ENCODE measurements around the gene SLC2A4.

Gene SLC2A4

GRCh38 chr17:7261379-7262191 lies 19.9 kb upstream of the SLC2A4 start:
- TF ChIP-seq CTCF (IDR thresholded peaks at IDR 0.05; ENCODE audit: low read depth, low read length), result no peak
- peak overlapping the region; percentile 35 to 36 for H3K4me3 ChIP-seq (replicated peaks in 1 of 2; ENCODE audit: low read depth in 2 of 2, low read length in 2 of 2)
- no peak for DNase-seq (ENCODE audit: low read depth in 2 of 2)

GRCh38 chr17:7262192-7262934 lies 19.2 kb upstream of the SLC2A4 start, which contains the start of gene CLDN7:
Gene CLDN7, minus strand, starts transcription at chr17:7262478. Its CDS starts 435 bp downstream, at chr17:7262043.
- no peak for TF ChIP-seq CTCF (IDR thresholded peaks at IDR 0.05; ENCODE audit: low read depth, low read length)
- no peak for DNase-seq (ENCODE audit: low read depth in 2 of 2)
- H3K4me3 ChIP-seq (replicated peaks in 1 of 2; ENCODE audit: low read depth in 2 of 2, low read length in 2 of 2), result peak within 1 kb of the TSS; percentile 35 to 36

GRCh38 chr17:7262935-7263800 lies 18.4 kb upstream of the SLC2A4 start:
- DNase-seq (ENCODE audit: low read depth in 2 of 2), result no peak
- TF ChIP-seq CTCF (IDR thresholded peaks at IDR 0.05; ENCODE audit: low read depth, low read length), result no peak
- peak overlapping the region in 1 of 2 donors; percentile 8 for H3K4me3 ChIP-seq (replicated peaks in 1 of 2; ENCODE audit: low read depth in 2 of 2, low read length in 2 of 2)

- no peak for DNase-seq (ENCODE audit: low read depth in 2 of 2)
- no peak overlapping the region for H3K4me3 ChIP-seq (replicated peaks in 1 of 2; ENCODE audit: low read depth in 2 of 2, low read length in 2 of 2)
- no peak for TF ChIP-seq CTCF (IDR thresholded peaks at IDR 0.05; ENCODE audit: low read depth, low read length)
These were observed 17.8 kb upstream of the SLC2A4 start for GRCh38 chr17:7263801-7264078.

GRCh38 chr17:7266784-7267183 lies 14.7 kb upstream of the SLC2A4 start:
- H3K4me3 ChIP-seq (replicated peaks in 1 of 2; ENCODE audit: low read depth in 2 of 2, low read length in 2 of 2), result no peak overlapping the region
- no peak for TF ChIP-seq CTCF (IDR thresholded peaks at IDR 0.05; ENCODE audit: low read depth, low read length)
- peak in 1 of 2 donors; percentile 45 for DNase-seq (ENCODE audit: low read depth in 2 of 2)

- DNase-seq (ENCODE audit: low read depth in 2 of 2), result no peak
- no peak for TF ChIP-seq CTCF (IDR thresholded peaks at IDR 0.05; ENCODE audit: low read depth, low read length)
- H3K4me3 ChIP-seq (replicated peaks in 1 of 2; ENCODE audit: low read depth in 2 of 2, low read length in 2 of 2), result no peak overlapping the region
These were observed 2.1 kb upstream of the SLC2A4 start for GRCh38 chr17:7279448-7279847.

All from cardiac fibroblast (primary cell).